B cell (primary cell): ENCODE results near the gene HTN3. TPM values are rescaled to one million over a fixed set of nuclear protein-coding genes. Genes with fewer than 3 reads are reported as not detected.

ENCODE experiments used
- ATAC-seq: fragments of 200-7000 bp; cut with Tn5 transposase; one replicate; pipeline ENCODE4 v1.10.0; 2021; ENCODE audit warnings: low read depth, mild to moderate bottlenecking, moderate number of reproducible peaks, moderate library complexity
- CTCF ChIA-PET: fragments of 350-600 bp; sonication (Branson Sonifier 250); formaldehyde crosslinking; loops from one replicate; lab custom pipeline; 2021; ENCODE audit warnings: antibody characterized with exemption, inconsistent platforms; lab: Charles Lee
- POLR2A ChIA-PET: fragments of 350-600 bp; sonication (Branson Sonifier 250); formaldehyde crosslinking; loops from one replicate; lab custom pipeline; 2021; ENCODE audit warnings: antibody characterized with exemption; lab: Charles Lee
- DNase-seq: peaks from one replicate; pipeline ENCODE4 v3.0.0; 2013
- H2AFZ ChIP-seq: 2 replicates; pipeline ENCODE4 v1.6.1; 2012; ENCODE audit warnings: mild to moderate bottlenecking, low read depth, low read length; ENCODE audit not compliant: insufficient read depth, poor library complexity, severe bottlenecking
- H3K27ac ChIP-seq, 2 donors: 1 replicate in 1 of 2; 2 replicates in 1 of 2; pipeline ENCODE4 v1.5.1; 2012 to 2013; ENCODE audit warnings: low read length in 2 of 2, mild to moderate bottlenecking in 2 of 2, moderate library complexity in 1 of 2
- H3K27me3 ChIP-seq, 4 experiments: fragments of 200-600 bp in 1 of 4; sonication (generic) in 1 of 4; replicated peaks in 1 of 4; 1 replicate in 2 of 4; 2 replicates in 2 of 4; pipeline versions ENCODE4 v1.6.1 to v1.7.0; 2013 to 2016; ENCODE audit warnings: low read length in 3 of 4, mild to moderate bottlenecking in 2 of 4, mixed read lengths in 1 of 4, moderate library complexity in 1 of 4; ENCODE audit not compliant: insufficient read depth in 4 of 4, control insufficient read depth in 3 of 4; ENCODE audit errors: control extremely low read depth in 1 of 4
- H3K36me3 ChIP-seq, 2 experiments: replicated peaks in 1 of 2; 1 replicate in 1 of 2; 2 replicates in 1 of 2; pipeline versions ENCODE4 v1.6.1 to v1.7.1; 2013; ENCODE audit warnings: low read length in 1 of 2; ENCODE audit not compliant: insufficient read depth in 2 of 2, control insufficient read depth in 1 of 2; ENCODE audit errors: control extremely low read depth in 1 of 2, extremely low read depth in 1 of 2
- H3K4me1 ChIP-seq, 2 donors: fragments of 200-600 bp in 1 of 2; sonication (generic) in 1 of 2; 1 replicate in 1 of 2; 2 replicates in 1 of 2; pipeline versions ENCODE4 v1.5.1 to v1.6.1; 2013 to 2017; ENCODE audit warnings: low read length in 2 of 2; ENCODE audit not compliant: control insufficient read depth in 2 of 2, insufficient read depth in 2 of 2
- H3K4me2 ChIP-seq: replicated peaks from 2 replicates; pipeline ENCODE3; 2012; ENCODE audit warnings: mild to moderate bottlenecking, low read depth, low read length; ENCODE audit not compliant: poor library complexity, severe bottlenecking
- H3K4me3 ChIP-seq, 5 experiments: fragments of 200-600 bp in 1 of 5; sonication (generic) in 1 of 5; 1 replicate in 3 of 5; 2 replicates in 2 of 5; pipeline versions ENCODE4 v1.5.1 to v1.7.0; 2011 to 2016; ENCODE audit warnings: low read length in 4 of 5, mild to moderate bottlenecking in 4 of 5, low read depth in 2 of 5, control low read depth in 1 of 5, moderate library complexity in 1 of 5; ENCODE audit not compliant: insufficient read depth in 1 of 5; ENCODE audit errors: control extremely low read depth in 1 of 5, extremely low read depth in 1 of 5
- H3K79me2 ChIP-seq: fragments of 200-600 bp; sonication (generic); one replicate; pipeline ENCODE4 v1.6.0; 2016; ENCODE audit warnings: low read length; ENCODE audit not compliant: control insufficient read depth, insufficient read depth
- H3K9ac ChIP-seq: fragments of 200-600 bp; sonication (generic); 2 replicates; pipeline ENCODE4 v1.6.1; 2017; ENCODE audit warnings: mild to moderate bottlenecking, low read length, moderate library complexity
- H3K9me3 ChIP-seq, 3 donors: one replicate each; pipeline versions ENCODE4 v1.6.1 to v1.7.1; 2013; ENCODE audit warnings: low read length in 2 of 3; ENCODE audit not compliant: control insufficient read depth in 2 of 3, insufficient read depth in 1 of 3; ENCODE audit errors: control extremely low read depth in 1 of 3
- H4K20me1 ChIP-seq: 2 replicates; pipeline ENCODE4 v1.6.0; 2012; ENCODE audit warnings: mild to moderate bottlenecking, low read length; ENCODE audit not compliant: insufficient read depth, control insufficient read depth, poor library complexity, severe bottlenecking
- H3K27ac Mint-ChIP-seq: one replicate; pipeline ENCODE4 v1.8.0; 2021; ENCODE audit warnings: mixed read lengths
- H3K27me3 Mint-ChIP-seq: one replicate; pipeline ENCODE4 v1.8.0; 2021; ENCODE audit warnings: mixed read lengths
- H3K4me1 Mint-ChIP-seq: one replicate; pipeline ENCODE4 v1.8.0; 2021; ENCODE audit warnings: mixed read lengths
- H3K4me3 Mint-ChIP-seq: one replicate; pipeline ENCODE4 v1.8.0; 2021; ENCODE audit warnings: mixed read lengths
- H3K9me3 Mint-ChIP-seq: one replicate; pipeline ENCODE4 v1.8.0; 2022; ENCODE audit warnings: mixed read lengths; ENCODE audit not compliant: insufficient read depth
- EZH2 ChIP-seq: IDR thresholded peaks from 2 replicates; pipeline ENCODE4 v1.6.1; 2012; ENCODE audit warnings: borderline replicate concordance, low read depth, mild to moderate bottlenecking, moderate library complexity, low read length; ENCODE audit not compliant: insufficient read depth, poor library complexity, severe bottlenecking
- WGBS: methylation state at CpG from one replicate; pipeline ENCODE4 v1.1.5; 2013; ENCODE audit warnings: missing lambda C conversion rate; ENCODE audit not compliant: insufficient coverage; 5-methylcytosine and 5-hydroxymethylcytosine counted together
- intact Hi-C: fragments of 100-400 bp; cut with micrococcal nuclease; formaldehyde crosslinking; loops from one replicate; pipeline ENCODE4 v1.10.0; 2022
- polyA plus RNA-seq: library from polyadenylated mRNA; depleted of rRNA; stranded (reverse); fragments of >200 nt; gene quantifications from 2 replicates; pipeline ENCODE4 v1.2.3, GENCODE V29; 2012
- total RNA-seq, 2 donors: library from RNA; stranded (reverse); fragments of 120-200 nt in 1 of 2; gene quantifications; 1 replicate in 1 of 2; 2 replicates in 1 of 2; pipeline versions ENCODE4 v1.2.3 to v1.2.4, GENCODE V29; 2013 to 2022
- TF ChIP-seq, protein P1 (sequence below): fragments of 200-600 bp; IDR thresholded peaks from one replicate; pipeline ENCODE4 v1.8.0; 2022; ENCODE audit warnings: antibody characterized with exemption, mild to moderate bottlenecking

The HTN3 gene
- total and polyA plus RNA-seq, 2 donors (not counting 1 experiment from before 2014, with no cell fraction given) = not detected

DNA sequence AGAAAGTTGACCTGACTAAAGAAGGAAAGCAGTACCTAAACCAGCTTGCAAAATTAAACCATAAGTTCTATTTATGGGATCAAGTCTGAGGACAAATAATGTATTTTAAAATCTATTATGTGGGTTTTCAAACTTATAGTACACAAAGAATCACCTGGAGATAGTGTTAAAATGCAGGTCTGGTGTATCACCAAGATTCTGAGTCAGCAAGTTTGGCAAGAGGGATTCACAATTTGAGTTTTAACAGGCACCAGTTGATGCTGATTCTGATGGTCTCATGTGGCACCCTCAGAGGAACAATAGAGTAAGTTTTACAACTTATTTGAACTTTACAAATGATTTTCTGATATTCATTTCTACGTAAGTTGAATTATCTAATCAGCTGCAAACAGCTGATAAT lies 41.6 kb upstream of the HTN3 start:
- WGBS = no CpG with 5 or more reads among the region's 1 CpG
- Histone ChIP-seq H3K9me3 (no peaks in the 10 kb centered on the region), H3K9ac (no peak overlapping the region), H3K36me3 (no peaks in the 10 kb centered on the region), H3K27ac (no peak overlapping the region), H3K4me3 (no peak overlapping the region), H2AFZ (no peak overlapping the region), H4K20me1 (no peaks in the 10 kb centered on the region), H3K27me3 (no peaks in the 10 kb centered on the region), H3K79me2 (no peaks in the 10 kb centered on the region), H3K4me1 (no peaks in the 10 kb centered on the region), H3K4me2 (no peak overlapping the region)
- DNase-seq (no peak), ATAC-seq (no peak)
- no peak for TF ChIP-seq EZH2
- TF ChIP-seq, protein P1, sequence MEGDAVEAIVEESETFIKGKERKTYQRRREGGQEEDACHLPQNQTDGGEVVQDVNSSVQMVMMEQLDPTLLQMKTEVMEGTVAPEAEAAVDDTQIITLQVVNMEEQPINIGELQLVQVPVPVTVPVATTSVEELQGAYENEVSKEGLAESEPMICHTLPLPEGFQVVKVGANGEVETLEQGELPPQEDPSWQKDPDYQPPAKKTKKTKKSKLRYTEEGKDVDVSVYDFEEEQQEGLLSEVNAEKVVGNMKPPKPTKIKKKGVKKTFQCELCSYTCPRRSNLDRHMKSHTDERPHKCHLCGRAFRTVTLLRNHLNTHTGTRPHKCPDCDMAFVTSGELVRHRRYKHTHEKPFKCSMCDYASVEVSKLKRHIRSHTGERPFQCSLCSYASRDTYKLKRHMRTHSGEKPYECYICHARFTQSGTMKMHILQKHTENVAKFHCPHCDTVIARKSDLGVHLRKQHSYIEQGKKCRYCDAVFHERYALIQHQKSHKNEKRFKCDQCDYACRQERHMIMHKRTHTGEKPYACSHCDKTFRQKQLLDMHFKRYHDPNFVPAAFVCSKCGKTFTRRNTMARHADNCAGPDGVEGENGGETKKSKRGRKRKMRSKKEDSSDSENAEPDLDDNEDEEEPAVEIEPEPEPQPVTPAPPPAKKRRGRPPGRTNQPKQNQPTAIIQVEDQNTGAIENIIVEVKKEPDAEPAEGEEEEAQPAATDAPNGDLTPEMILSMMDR = no peak
- H3K4me3 Mint-ChIP-seq = no peak overlapping the region
- no peaks in the 10 kb centered on the region for H3K27me3 Mint-ChIP-seq
- intact Hi-C loops = no loop called here
- H3K9me3 Mint-ChIP-seq = no peaks in the 10 kb centered on the region
- ChIA-PET CTCF (no interaction called here), POLR2A (no interaction called here)
- H3K4me1 Mint-ChIP-seq = no peaks in the 10 kb centered on the region
- H3K27ac Mint-ChIP-seq = no peak overlapping the region

DNA sequence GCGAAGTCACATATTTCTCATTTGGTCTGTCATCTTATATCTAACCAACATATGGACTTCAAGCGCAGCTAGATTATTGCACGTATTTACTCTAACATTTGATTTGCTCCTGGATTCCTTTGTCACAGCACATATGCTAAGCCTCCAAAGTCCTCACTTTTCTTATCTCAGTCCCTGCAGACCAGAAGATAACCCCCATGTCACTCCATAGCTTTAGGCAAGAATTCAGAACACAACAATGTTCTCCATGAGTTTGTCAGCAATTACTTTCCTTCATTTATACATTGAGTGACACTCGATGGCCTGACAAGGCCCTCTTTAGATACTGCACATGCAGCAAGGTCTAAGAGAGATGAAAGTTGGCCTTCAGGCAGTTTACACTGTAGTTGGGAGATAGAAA lies 37.2 kb upstream of the HTN3 start:
- Histone ChIP-seq H3K79me2 (no peaks in the 10 kb centered on the region), H3K9me3 (no peaks in the 10 kb centered on the region), H3K4me1 (no peaks in the 10 kb centered on the region), H3K36me3 (no peaks in the 10 kb centered on the region), H3K27ac (no peak overlapping the region), H3K9ac (no peak overlapping the region), H3K4me3 (no peak overlapping the region), H3K27me3 (no peaks in the 10 kb centered on the region), H3K4me2 (no peak overlapping the region), H4K20me1 (no peaks in the 10 kb centered on the region), H2AFZ (no peak overlapping the region)
- Mint-ChIP-seq H3K4me1 (no peaks in the 10 kb centered on the region), H3K9me3 (no peaks in the 10 kb centered on the region), H3K27me3 (no peaks in the 10 kb centered on the region), H3K27ac (no peak overlapping the region), H3K4me3 (no peak overlapping the region)
- ChIA-PET POLR2A (no interaction called here), CTCF (no interaction called here)
- TF ChIP-seq, protein P1 = no peak
- no peak for TF ChIP-seq EZH2
- DNase-seq (no peak), ATAC-seq (no peak)
- intact Hi-C loops = no loop called here
- WGBS = 96% methylated on average over 3 of the region's 4 CpGs
